ENCODE results near the gene RIOK1. TPM values are rescaled to one million over a fixed set of nuclear protein-coding genes. Genes with fewer than 3 reads are reported as not detected.

RIOK1 gene
- total RNA-seq, 2 donors from 2014 or later = 17.5 to 25.8 TPM

GRCh38 chr6:7463785-7464184 lies 74.2 kb downstream of the RIOK1 start:
- no peak for TF ChIP-seq CTCF (IDR thresholded peaks at IDR 0.05)
- TF ChIP-seq POLR2A (IDR thresholded peaks at IDR 0.05) = no peak
- TF ChIP-seq POLR2AphosphoS5 (IDR thresholded peaks at IDR 0.05) = no peak
- no peaks in the 10 kb centered on the region for H3K36me3 ChIP-seq
- no peak for DNase-seq (ENCODE audit: low spot score)
- intact Hi-C loops (cut with DNase I) = no loop called here
- H3K4me3 ChIP-seq = no peak overlapping the region
- H3K4me1 ChIP-seq (replicated peaks) = no peaks in the 10 kb centered on the region
- WGBS = 24% methylated on average over 4 of the region's 4 CpGs
- no peaks in the 10 kb centered on the region for H3K9me3 ChIP-seq
- H3K27ac ChIP-seq = no peak overlapping the region
- no peaks in the 10 kb centered on the region for H3K27me3 ChIP-seq (replicated peaks; ENCODE audit: insufficient read depth)

- no peak for DNase-seq (ENCODE audit: low spot score)
- Histone ChIP-seq H3K27me3 (replicated peaks; ENCODE audit: insufficient read depth) (no peaks in the 10 kb centered on the region), H3K4me1 (replicated peaks) (no peaks in the 10 kb centered on the region), H3K4me3 (no peak overlapping the region), H3K9me3 (no peaks in the 10 kb centered on the region), H3K36me3 (no peaks in the 10 kb centered on the region), H3K27ac (no peak overlapping the region)
- intact Hi-C loops (cut with DNase I) = no loop called here
- 55% methylated on average over 13 of the region's 13 CpGs for WGBS
- TF ChIP-seq POLR2A (IDR thresholded peaks at IDR 0.05) (no peak), CTCF (IDR thresholded peaks at IDR 0.05) (no peak), POLR2AphosphoS5 (IDR thresholded peaks at IDR 0.05) (no peak)
These were observed 77.6 kb downstream of the RIOK1 start for GRCh38 chr6:7467007-7467897.

Other genes starting within 250 kb of the RIOK1 start
- gene SSR1, start 76.6 kb upstream of the RIOK1 start, total RNA-seq = 10 to 100 TPM; 34.3 to 89.5 TPM
- 1 to 10 TPM in 1 of 2 donors, under 1 TPM in 1; 0.09 to 1.2 TPM for gene CAGE1, start 66 bp upstream of the RIOK1 start, total RNA-seq
- 100 to 1,000 TPM in 1 of 2 donors, 10 to 100 TPM in 1; 60.6 to 211 TPM for gene DSP, start 151.9 kb downstream of the RIOK1 start, total RNA-seq
- gene SNRNP48, start 200.4 kb downstream of the RIOK1 start, total RNA-seq = 10 to 100 TPM; 13.1 to 19.9 TPM